ENCODE measurements around the gene DNAJC10.

DNAJC10 gene

GRCh38 chr2:182834293-182834692, 118.2 kb downstream of the DNAJC10 start:
- no peak for DNase-seq (ENCODE audit: low read depth, low spot score)

GRCh38 chr2:182836451-182836850, 120.4 kb downstream of the DNAJC10 start:
- DNase-seq (ENCODE audit: low read depth, low spot score), result no peak
